WTC11 (cell line): Measurements from ENCODE around the gene DNAJC17. TPM values are rescaled to one million over a fixed set of nuclear protein-coding genes. Genes with fewer than 3 reads are reported as not detected.

Experiments used
- ATAC-seq: fragments of 200-7000 bp; cut with Tn5 transposase; 2 replicates; pipeline ENCODE4 v1.10.0; 2021; ENCODE audit warnings: mild to moderate bottlenecking, moderate library complexity
- CTCF ChIA-PET: fragments of 300-600 bp; sonication (Branson Sonifier 250); formaldehyde crosslinking; loops from one replicate; lab custom pipeline; 2021; ENCODE audit warnings: antibody characterized with exemption; lab: Charles Lee
- POLR2A ChIA-PET: fragments of 350-600 bp; sonication (Branson Sonifier 250); formaldehyde crosslinking; loops from one replicate; lab custom pipeline; 2021; ENCODE audit warnings: antibody characterized with exemption; lab: Charles Lee
- DNase-seq: peaks from one replicate; pipeline ENCODE4 v3.0.0; 2021; ENCODE audit warnings: low spot score
- H3K27ac Mint-ChIP-seq: 2 replicates; pipeline ENCODE4 v1.8.0; 2021; ENCODE audit warnings: mixed read lengths
- H3K27me3 Mint-ChIP-seq: 2 replicates; pipeline ENCODE4 v1.8.0; 2021; ENCODE audit warnings: low read depth, mild to moderate bottlenecking, moderate library complexity, mixed read lengths
- H3K36me3 Mint-ChIP-seq: 2 replicates; pipeline ENCODE4 v1.8.0; 2021; ENCODE audit warnings: mixed read lengths
- H3K4me1 Mint-ChIP-seq: 2 replicates; pipeline ENCODE4 v1.8.0; 2022; ENCODE audit warnings: mixed read lengths
- H3K4me3 Mint-ChIP-seq: 2 replicates; pipeline ENCODE4 v1.8.0; 2021; ENCODE audit warnings: mild to moderate bottlenecking, moderate library complexity, mixed read lengths
- H3K9me3 Mint-ChIP-seq: 2 replicates; pipeline ENCODE4 v1.8.0; 2021; ENCODE audit warnings: mixed read lengths
- ATF1 ChIP-seq: sonication (generic); formaldehyde crosslinking; IDR thresholded peaks from 2 replicates; pipeline ENCODE4 v1.8.1; 2023; ENCODE audit warnings: mild to moderate bottlenecking, moderate library complexity, missing genetic modification reagents
- GRHL2 ChIP-seq: fragments of 250-450 bp; sonication (Bioruptor Pico); IDR thresholded peaks from 2 replicates; pipeline ENCODE4 v1.8.0; 2022; ENCODE audit warnings: mild to moderate bottlenecking, moderate library complexity; ENCODE audit not compliant: insufficient replicate concordance, severe bottlenecking
- NR3C1 ChIP-seq: sonication (generic); formaldehyde crosslinking; conservative IDR thresholded peaks from 2 replicates; pipeline ENCODE4 v1.8.1; 2023; ENCODE audit warnings: low read depth, mild to moderate bottlenecking, missing genetic modification reagents
- RORB ChIP-seq: fragments of 250-450 bp; sonication (Bioruptor Pico); IDR thresholded peaks from 2 replicates; pipeline ENCODE4 v1.9.0; 2021; ENCODE audit warnings: mild to moderate bottlenecking
- TCF7 ChIP-seq: sonication (generic); formaldehyde crosslinking; IDR thresholded peaks from 2 replicates; pipeline ENCODE4 v1.8.0; 2022; ENCODE audit warnings: mild to moderate bottlenecking, low read depth, missing genetic modification reagents, moderate library complexity
- TP53 ChIP-seq: sonication (generic); formaldehyde crosslinking; IDR thresholded peaks from 2 replicates; pipeline ENCODE4 v1.8.1; 2023; ENCODE audit warnings: mild to moderate bottlenecking, missing genetic modification reagents
- total RNA-seq: library from RNA; stranded (reverse); gene quantifications from 3 replicates; pipeline ENCODE4 v1.2.3, GENCODE V29; 2021
- TF ChIP-seq, protein P1 (sequence below): sonication (generic); formaldehyde crosslinking; IDR thresholded peaks from 2 replicates; pipeline ENCODE4 v1.8.1; 2022; ENCODE audit warnings: low read depth, mild to moderate bottlenecking, moderate library complexity, missing genetic modification reagents, borderline replicate concordance
- TF ChIP-seq, protein P2 (sequence below): fragments of 250-450 bp; sonication (Bioruptor Pico); IDR thresholded peaks from 2 replicates; pipeline ENCODE4 v1.8.0; 2021; ENCODE audit warnings: mild to moderate bottlenecking
- TF ChIP-seq, protein P3 (sequence below): sonication (generic); formaldehyde crosslinking; IDR thresholded peaks from 2 replicates; pipeline ENCODE4 v1.8.0; 2022; ENCODE audit warnings: missing genetic modification reagents
- TF ChIP-seq, protein P4 (sequence below): fragments of 250-450 bp; sonication (Bioruptor Pico); IDR thresholded peaks from 2 replicates; pipeline ENCODE4 v1.9.0; 2021; ENCODE audit warnings: mild to moderate bottlenecking, borderline replicate concordance
- TF ChIP-seq, protein P5 (sequence below): sonication (generic); formaldehyde crosslinking; IDR thresholded peaks from 2 replicates; pipeline ENCODE4 v1.8.1; 2023; ENCODE audit warnings: mild to moderate bottlenecking, missing genetic modification reagents, borderline replicate concordance
- TF ChIP-seq, protein P6 (sequence below): sonication (generic); formaldehyde crosslinking; IDR thresholded peaks from 2 replicates; pipeline ENCODE4 v1.8.1; 2023; ENCODE audit warnings: mild to moderate bottlenecking, missing genetic modification reagents

Gene DNAJC17
- total RNA-seq, 1 experiment from 2014 or later: 49.8 TPM

DNA sequence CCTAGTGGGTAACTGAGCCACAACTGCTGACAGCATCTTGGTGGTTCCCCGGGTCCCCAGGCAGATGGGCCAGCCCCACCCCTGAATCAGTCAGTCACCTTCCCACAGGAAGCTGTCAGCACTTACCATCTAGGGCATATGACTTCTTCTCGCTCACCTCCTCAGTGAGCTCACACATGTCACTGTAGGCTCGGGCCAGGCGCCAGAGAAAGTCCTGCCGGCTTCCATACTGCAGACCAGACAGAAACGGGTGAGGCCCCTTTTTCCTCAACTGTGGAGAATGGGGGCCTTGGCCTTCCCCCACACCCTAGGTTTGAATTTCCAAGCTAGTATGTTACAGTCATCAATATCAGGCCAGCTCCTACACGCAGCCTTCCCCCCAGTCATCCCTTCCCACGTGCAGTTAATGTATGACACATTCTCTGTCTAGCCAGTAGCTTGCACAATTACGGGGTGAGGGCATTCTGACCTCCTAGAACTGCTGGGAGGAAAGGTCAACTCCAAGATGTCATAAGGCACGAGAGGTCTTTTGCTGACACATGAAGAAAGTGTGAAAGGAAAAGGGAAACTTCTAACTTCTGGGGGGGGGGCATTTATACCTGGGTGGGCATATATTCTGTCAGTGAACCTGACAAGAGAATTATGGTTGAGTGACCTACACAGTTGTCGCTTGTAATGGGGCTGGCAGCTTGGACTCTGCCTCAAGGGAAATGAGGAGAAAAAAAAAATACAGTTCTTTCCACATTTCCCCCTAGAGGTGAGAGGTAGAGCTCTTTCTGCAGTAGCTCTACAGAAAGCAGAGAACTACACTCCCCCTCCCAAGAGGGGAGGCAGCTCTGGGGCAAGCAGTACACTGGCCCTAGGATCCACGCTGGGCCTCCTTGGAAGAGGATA is 63.1 kb downstream of the DNAJC17 start:
- DNase-seq (no peak), ATAC-seq (peak; percentile 56)
- ChIA-PET CTCF (interaction anchor here (0.6 to 2.7 kb wide), 23 partner anchors 9 to 1107 kb away, joined by 3 to 13 read pairs (median 4); partner anchors contain the start of genes CCDC32, GCHFR, RAD51 and VPS18), POLR2A (no interaction called here)
- Mint-ChIP-seq H3K27me3 (no peaks in the 10 kb centered on the region), H3K27ac (no peak overlapping the region), H3K9me3 (no peaks in the 10 kb centered on the region), H3K4me3 (no peak overlapping the region), H3K4me1 (peaks cover 19% of the 10 kb centered on the region), H3K36me3 (peaks cover 11% of the 10 kb centered on the region)
- TF ChIP-seq ATF1 (no peak), TP53 (no peak), GRHL2 (CRISPR knock-in tag) (no peak), NR3C1 (CRISPR knock-in tag) (no peak), RORB (CRISPR knock-in tag) (no peak), TCF7 (CRISPR knock-in tag) (no peak)
- TF ChIP-seq, protein P1, sequence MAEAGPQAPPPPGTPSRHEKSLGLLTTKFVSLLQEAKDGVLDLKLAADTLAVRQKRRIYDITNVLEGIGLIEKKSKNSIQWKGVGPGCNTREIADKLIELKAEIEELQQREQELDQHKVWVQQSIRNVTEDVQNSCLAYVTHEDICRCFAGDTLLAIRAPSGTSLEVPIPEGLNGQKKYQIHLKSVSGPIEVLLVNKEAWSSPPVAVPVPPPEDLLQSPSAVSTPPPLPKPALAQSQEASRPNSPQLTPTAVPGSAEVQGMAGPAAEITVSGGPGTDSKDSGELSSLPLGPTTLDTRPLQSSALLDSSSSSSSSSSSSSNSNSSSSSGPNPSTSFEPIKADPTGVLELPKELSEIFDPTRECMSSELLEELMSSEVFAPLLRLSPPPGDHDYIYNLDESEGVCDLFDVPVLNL (CRISPR knock-in tag): no peak
- TF ChIP-seq, protein P2, sequence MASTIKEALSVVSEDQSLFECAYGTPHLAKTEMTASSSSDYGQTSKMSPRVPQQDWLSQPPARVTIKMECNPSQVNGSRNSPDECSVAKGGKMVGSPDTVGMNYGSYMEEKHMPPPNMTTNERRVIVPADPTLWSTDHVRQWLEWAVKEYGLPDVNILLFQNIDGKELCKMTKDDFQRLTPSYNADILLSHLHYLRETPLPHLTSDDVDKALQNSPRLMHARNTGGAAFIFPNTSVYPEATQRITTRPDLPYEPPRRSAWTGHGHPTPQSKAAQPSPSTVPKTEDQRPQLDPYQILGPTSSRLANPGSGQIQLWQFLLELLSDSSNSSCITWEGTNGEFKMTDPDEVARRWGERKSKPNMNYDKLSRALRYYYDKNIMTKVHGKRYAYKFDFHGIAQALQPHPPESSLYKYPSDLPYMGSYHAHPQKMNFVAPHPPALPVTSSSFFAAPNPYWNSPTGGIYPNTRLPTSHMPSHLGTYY: no peak
- TF ChIP-seq, protein P3, sequence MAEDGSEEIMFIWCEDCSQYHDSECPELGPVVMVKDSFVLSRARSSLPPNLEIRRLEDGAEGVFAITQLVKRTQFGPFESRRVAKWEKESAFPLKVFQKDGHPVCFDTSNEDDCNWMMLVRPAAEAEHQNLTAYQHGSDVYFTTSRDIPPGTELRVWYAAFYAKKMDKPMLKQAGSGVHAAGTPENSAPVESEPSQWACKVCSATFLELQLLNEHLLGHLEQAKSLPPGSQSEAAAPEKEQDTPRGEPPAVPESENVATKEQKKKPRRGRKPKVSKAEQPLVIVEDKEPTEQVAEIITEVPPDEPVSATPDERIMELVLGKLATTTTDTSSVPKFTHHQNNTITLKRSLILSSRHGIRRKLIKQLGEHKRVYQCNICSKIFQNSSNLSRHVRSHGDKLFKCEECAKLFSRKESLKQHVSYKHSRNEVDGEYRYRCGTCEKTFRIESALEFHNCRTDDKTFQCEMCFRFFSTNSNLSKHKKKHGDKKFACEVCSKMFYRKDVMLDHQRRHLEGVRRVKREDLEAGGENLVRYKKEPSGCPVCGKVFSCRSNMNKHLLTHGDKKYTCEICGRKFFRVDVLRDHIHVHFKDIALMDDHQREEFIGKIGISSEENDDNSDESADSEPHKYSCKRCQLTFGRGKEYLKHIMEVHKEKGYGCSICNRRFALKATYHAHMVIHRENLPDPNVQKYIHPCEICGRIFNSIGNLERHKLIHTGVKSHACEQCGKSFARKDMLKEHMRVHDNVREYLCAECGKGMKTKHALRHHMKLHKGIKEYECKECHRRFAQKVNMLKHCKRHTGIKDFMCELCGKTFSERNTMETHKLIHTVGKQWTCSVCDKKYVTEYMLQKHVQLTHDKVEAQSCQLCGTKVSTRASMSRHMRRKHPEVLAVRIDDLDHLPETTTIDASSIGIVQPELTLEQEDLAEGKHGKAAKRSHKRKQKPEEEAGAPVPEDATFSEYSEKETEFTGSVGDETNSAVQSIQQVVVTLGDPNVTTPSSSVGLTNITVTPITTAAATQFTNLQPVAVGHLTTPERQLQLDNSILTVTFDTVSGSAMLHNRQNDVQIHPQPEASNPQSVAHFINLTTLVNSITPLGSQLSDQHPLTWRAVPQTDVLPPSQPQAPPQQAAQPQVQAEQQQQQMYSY (CRISPR knock-in tag): no peak
- TF ChIP-seq, protein P4, sequence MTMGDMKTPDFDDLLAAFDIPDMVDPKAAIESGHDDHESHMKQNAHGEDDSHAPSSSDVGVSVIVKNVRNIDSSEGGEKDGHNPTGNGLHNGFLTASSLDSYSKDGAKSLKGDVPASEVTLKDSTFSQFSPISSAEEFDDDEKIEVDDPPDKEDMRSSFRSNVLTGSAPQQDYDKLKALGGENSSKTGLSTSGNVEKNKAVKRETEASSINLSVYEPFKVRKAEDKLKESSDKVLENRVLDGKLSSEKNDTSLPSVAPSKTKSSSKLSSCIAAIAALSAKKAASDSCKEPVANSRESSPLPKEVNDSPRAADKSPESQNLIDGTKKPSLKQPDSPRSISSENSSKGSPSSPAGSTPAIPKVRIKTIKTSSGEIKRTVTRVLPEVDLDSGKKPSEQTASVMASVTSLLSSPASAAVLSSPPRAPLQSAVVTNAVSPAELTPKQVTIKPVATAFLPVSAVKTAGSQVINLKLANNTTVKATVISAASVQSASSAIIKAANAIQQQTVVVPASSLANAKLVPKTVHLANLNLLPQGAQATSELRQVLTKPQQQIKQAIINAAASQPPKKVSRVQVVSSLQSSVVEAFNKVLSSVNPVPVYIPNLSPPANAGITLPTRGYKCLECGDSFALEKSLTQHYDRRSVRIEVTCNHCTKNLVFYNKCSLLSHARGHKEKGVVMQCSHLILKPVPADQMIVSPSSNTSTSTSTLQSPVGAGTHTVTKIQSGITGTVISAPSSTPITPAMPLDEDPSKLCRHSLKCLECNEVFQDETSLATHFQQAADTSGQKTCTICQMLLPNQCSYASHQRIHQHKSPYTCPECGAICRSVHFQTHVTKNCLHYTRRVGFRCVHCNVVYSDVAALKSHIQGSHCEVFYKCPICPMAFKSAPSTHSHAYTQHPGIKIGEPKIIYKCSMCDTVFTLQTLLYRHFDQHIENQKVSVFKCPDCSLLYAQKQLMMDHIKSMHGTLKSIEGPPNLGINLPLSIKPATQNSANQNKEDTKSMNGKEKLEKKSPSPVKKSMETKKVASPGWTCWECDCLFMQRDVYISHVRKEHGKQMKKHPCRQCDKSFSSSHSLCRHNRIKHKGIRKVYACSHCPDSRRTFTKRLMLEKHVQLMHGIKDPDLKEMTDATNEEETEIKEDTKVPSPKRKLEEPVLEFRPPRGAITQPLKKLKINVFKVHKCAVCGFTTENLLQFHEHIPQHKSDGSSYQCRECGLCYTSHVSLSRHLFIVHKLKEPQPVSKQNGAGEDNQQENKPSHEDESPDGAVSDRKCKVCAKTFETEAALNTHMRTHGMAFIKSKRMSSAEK (CRISPR knock-in tag): no peak
- TF ChIP-seq, protein P5, sequence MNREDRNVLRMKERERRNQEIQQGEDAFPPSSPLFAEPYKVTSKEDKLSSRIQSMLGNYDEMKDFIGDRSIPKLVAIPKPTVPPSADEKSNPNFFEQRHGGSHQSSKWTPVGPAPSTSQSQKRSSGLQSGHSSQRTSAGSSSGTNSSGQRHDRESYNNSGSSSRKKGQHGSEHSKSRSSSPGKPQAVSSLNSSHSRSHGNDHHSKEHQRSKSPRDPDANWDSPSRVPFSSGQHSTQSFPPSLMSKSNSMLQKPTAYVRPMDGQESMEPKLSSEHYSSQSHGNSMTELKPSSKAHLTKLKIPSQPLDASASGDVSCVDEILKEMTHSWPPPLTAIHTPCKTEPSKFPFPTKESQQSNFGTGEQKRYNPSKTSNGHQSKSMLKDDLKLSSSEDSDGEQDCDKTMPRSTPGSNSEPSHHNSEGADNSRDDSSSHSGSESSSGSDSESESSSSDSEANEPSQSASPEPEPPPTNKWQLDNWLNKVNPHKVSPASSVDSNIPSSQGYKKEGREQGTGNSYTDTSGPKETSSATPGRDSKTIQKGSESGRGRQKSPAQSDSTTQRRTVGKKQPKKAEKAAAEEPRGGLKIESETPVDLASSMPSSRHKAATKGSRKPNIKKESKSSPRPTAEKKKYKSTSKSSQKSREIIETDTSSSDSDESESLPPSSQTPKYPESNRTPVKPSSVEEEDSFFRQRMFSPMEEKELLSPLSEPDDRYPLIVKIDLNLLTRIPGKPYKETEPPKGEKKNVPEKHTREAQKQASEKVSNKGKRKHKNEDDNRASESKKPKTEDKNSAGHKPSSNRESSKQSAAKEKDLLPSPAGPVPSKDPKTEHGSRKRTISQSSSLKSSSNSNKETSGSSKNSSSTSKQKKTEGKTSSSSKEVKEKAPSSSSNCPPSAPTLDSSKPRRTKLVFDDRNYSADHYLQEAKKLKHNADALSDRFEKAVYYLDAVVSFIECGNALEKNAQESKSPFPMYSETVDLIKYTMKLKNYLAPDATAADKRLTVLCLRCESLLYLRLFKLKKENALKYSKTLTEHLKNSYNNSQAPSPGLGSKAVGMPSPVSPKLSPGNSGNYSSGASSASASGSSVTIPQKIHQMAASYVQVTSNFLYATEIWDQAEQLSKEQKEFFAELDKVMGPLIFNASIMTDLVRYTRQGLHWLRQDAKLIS (CRISPR knock-in tag): no peak
- TF ChIP-seq, protein P6, sequence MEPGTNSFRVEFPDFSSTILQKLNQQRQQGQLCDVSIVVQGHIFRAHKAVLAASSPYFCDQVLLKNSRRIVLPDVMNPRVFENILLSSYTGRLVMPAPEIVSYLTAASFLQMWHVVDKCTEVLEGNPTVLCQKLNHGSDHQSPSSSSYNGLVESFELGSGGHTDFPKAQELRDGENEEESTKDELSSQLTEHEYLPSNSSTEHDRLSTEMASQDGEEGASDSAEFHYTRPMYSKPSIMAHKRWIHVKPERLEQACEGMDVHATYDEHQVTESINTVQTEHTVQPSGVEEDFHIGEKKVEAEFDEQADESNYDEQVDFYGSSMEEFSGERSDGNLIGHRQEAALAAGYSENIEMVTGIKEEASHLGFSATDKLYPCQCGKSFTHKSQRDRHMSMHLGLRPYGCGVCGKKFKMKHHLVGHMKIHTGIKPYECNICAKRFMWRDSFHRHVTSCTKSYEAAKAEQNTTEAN (CRISPR knock-in tag): no peak
